WI38 (cell line): Measurements from ENCODE around the gene FGFBP1.

Experiments used
- H3K4me3 ChIP-seq: 2 replicates; pipeline ENCODE4 v1.5.1; 2011; ENCODE audit warnings: low read depth, mild to moderate bottlenecking, control low read depth, low read length
- CTCF ChIP-seq: IDR thresholded peaks from 2 replicates; pipeline ENCODE4 v1.5.1; 2012; ENCODE audit warnings: low read depth, mild to moderate bottlenecking, control low read depth, low read length

FGFBP1 gene

DNA sequence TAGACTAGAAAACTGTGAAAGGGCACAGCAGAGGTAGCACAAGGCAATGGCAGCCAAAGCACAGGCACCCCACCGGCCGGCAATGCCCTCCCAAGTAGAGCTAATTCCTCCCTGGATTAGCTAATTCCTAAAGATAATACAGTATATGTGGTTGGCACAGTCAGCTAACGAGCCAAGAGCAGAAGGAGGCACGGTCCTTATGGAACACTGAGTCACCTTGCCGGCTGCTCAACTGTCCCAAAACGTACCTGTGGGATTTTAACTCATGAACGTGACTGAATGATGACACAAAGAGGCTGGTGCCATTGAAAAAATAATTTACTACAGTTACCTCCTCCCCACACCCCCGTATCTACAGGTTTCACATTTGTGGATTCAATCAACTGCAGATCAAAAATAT, 9.1 kb upstream of the FGFBP1 start:
- TF ChIP-seq CTCF, result no peak
- H3K4me3 ChIP-seq, result no peak overlapping the region

DNA sequence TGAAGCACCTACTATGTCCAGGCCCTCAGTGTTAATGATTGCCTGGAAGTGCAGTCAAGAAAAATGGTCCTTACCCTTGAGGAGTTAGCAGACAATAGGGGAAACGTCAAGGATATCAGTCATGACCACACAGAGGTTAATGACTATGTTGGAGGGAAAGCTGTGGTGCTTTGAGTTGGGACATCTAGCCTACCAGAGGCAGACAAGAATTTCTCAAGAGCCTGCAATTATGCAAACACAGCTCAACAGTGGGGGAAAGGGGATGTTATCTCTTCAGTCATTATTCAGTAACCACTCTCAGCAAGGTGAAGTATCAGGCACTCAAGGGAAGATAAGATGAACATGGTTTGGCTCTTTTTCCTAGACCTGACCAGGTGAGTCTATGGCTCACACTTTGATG, 7.0 kb upstream of the FGFBP1 start:
- TF ChIP-seq CTCF, result no peak
- no peak overlapping the region for H3K4me3 ChIP-seq

GRCh38 chr4:15944895-15945294, 6.4 kb upstream of the FGFBP1 start:
- no peak overlapping the region for H3K4me3 ChIP-seq
- TF ChIP-seq CTCF, result no peak

GRCh38 chr4:15942283-15942682, 3.7 kb upstream of the FGFBP1 start:
- TF ChIP-seq CTCF, result no peak
- no peak overlapping the region for H3K4me3 ChIP-seq

DNA sequence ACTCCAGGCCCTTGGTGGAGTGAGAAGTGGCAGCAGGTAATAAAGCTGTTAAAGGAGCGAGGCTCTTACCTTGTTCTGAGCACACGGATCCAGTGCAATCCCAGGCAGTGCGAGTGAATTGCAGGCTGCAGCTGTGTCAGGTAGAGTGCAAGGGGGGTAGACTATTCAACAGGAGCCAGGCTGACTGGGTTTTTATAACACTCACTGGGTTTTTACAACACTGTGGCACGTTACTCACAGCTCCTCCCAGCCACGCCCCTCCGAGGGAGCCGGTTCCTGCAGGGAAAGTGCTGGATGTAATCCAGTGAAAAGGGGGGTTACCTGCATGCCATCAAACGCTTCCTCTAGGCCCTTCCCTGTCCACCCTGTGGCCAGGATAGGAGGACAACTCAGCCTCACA, 358 bp downstream of the FGFBP1 start:
- no peak for TF ChIP-seq CTCF
- H3K4me3 ChIP-seq, result no peak overlapping the region

DNA sequence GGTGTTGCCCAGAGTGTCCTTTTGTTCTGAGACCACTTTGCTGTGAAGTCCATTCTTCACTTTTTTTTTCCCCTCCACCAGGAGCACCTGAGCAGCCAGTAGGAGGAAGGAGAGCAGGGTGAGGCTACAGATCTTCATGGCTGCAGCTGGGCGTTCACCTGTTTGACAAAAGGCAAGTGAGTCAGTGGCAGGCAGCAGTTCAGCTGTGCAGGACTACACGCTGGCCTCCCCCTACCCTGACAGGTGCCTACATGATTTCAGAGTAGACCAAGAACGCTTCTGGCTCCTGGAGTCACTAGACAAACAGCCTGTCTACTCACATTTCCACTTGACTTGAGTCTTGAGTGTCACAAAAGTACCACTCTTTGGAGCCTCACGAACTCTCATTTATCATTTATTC, 2.0 kb downstream of the FGFBP1 start:
- H3K4me3 ChIP-seq, result no peak overlapping the region
- no peak for TF ChIP-seq CTCF

- TF ChIP-seq CTCF, result no peak
- H3K4me3 ChIP-seq, result no peak overlapping the region
These were observed 2.8 kb downstream of the FGFBP1 start for GRCh38 chr4:15935504-15936402.
